ENCODE data around the gene CBX4. TPM values are rescaled to one million over a fixed set of nuclear protein-coding genes. Genes with fewer than 3 reads are reported as not detected.

Gene CBX4
- total and polyA plus RNA-seq, 2 of the 13 experiments (the other 11 are each of a cell fraction or from before 2014, with no cell fraction given): 25.8 to 50.8 TPM

DNA sequence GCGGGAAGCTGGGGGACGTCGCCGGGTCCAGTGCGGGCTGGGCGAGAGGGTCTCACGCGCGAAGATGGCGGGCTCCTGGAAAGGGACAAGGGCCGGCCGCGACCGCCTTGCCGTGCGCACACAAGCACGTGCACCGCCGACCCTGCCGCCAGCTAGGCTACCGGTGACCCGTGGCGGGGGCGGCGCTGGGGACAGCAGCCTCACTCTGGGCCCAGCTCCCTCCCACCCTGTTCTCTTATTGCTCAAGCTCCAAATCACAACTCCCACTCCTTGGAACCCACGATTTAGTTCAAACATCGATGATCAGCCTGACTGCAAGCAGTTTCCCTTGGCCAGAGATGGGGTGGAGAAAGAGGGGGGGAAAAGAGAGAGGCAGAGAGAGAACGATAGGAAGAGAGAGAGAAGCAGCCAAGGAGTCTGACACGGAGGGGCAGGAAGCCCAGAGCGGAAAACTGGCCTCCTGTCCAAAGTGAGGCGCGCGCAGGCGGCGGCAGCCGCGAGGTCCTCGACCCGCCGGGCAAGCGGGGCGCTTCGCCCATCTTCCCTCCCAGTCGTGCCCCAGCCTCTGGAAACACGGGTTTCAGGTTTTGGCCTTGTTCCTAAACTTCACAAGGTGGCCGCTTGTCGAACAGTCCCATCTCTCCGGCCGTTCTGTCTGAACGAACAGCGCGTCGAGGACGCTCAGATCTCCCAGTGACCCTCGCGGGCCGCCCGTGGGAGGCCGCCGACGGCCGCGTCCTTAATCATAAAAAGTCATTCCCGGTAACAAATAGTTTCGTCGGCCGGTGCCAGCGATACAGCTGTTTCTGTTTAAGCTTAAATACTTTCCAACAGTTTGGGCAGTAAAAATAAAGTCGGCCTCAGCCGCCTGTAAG, 40.7 kb downstream of the CBX4 start (continued):
- 0 out of 2 replicates have a peak, but pooled peaks have one; percentile 23 for TF ChIP-seq HMGXB3 (CRISPR knock-in tag; IDR thresholded peaks at IDR 0.05; ENCODE audit: borderline replicate concordance)
- 0 out of 2 replicates have a peak, but pooled peaks have one; percentile 19 for TF ChIP-seq ZNF766 (CRISPR knock-in tag; IDR thresholded peaks at IDR 0.05; ENCODE audit: borderline replicate concordance)
- peak; percentile 69; the same call in 1 of the 2 replicates for TF ChIP-seq ZHX2 (IDR thresholded peaks at IDR 0.05; ENCODE audit: low read depth)
- TF ChIP-seq ZHX2 (CRISPR knock-in tag; IDR thresholded peaks at IDR 0.05; ENCODE audit: borderline replicate concordance): no peak
- TF ChIP-seq ZNF460 (CRISPR knock-in tag; IDR thresholded peaks at IDR 0.05; ENCODE audit: borderline replicate concordance): no peak
- TF ChIP-seq TBX2 (CRISPR knock-in tag; IDR thresholded peaks at IDR 0.05; ENCODE audit: borderline replicate concordance): peak; percentile 40; the same call in 1 of the 2 replicates
- TF ChIP-seq ZFX (CRISPR knock-in tag; IDR thresholded peaks at IDR 0.05; ENCODE audit: low read depth): 0 out of 2 replicates have a peak, but pooled peaks have one; percentile 6
- no peak for TF ChIP-seq KDM2A (CRISPR knock-in tag; IDR thresholded peaks at IDR 0.05; ENCODE audit: borderline replicate concordance, low read depth)
- no peak for TF ChIP-seq ARID2 (CRISPR knock-in tag; IDR thresholded peaks at IDR 0.05; ENCODE audit: borderline replicate concordance)
- TF ChIP-seq NR3C1 (CRISPR knock-in tag; IDR thresholded peaks at IDR 0.05): no peak
- TF ChIP-seq, protein P1, sequence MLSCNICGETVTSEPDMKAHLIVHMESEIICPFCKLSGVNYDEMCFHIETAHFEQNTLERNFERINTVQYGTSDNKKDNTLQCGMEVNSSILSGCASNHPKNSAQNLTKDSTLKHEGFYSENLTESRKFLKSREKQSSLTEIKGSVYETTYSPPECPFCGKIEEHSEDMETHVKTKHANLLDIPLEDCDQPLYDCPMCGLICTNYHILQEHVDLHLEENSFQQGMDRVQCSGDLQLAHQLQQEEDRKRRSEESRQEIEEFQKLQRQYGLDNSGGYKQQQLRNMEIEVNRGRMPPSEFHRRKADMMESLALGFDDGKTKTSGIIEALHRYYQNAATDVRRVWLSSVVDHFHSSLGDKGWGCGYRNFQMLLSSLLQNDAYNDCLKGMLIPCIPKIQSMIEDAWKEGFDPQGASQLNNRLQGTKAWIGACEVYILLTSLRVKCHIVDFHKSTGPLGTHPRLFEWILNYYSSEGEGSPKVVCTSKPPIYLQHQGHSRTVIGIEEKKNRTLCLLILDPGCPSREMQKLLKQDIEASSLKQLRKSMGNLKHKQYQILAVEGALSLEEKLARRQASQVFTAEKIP (CRISPR knock-in tag; IDR thresholded peaks at IDR 0.05; ENCODE audit: borderline replicate concordance): no peak
- no peak for TF ChIP-seq ZNF704 (CRISPR knock-in tag; IDR thresholded peaks at IDR 0.05; ENCODE audit: borderline replicate concordance)
- 0 out of 2 replicates have a peak, but pooled peaks have one; percentile 58 for TF ChIP-seq EZH2 (conservative IDR thresholded peaks at IDR 0.05; ENCODE audit: low read depth, low read length)
